IPS-20b (cell line): ENCODE data around the gene ITPRIPL2.

Experiments used
- H3K27ac ChIP-seq: one replicate; pipeline ENCODE4 v1.5.1; 2013; ENCODE audit warnings: low read length
- H3K27me3 ChIP-seq: 2 replicates; pipeline ENCODE4 v1.6.1; 2013; ENCODE audit warnings: mild to moderate bottlenecking, low read length, inconsistent platforms; ENCODE audit not compliant: insufficient read depth
- H3K36me3 ChIP-seq: 2 replicates; pipeline ENCODE4 v1.6.1; 2013; ENCODE audit warnings: low read depth, mild to moderate bottlenecking, inconsistent platforms, low read length, moderate library complexity; ENCODE audit not compliant: insufficient read depth
- H3K4me1 ChIP-seq: 2 replicates; pipeline ENCODE4 v1.6.1; 2013; ENCODE audit warnings: mild to moderate bottlenecking, control low read depth, inconsistent platforms, low read length, moderate library complexity; ENCODE audit not compliant: insufficient read depth
- H3K4me3 ChIP-seq: 2 replicates; pipeline ENCODE4 v1.5.1; 2013; ENCODE audit warnings: mild to moderate bottlenecking, low read length, inconsistent platforms
- H3K9ac ChIP-seq: 2 replicates; pipeline ENCODE4 v1.6.1; 2013; ENCODE audit warnings: low read depth, mild to moderate bottlenecking, inconsistent platforms, low read length, moderate library complexity
- H3K9me3 ChIP-seq: 2 replicates; pipeline ENCODE4 v1.6.1; 2013; ENCODE audit warnings: mild to moderate bottlenecking, low read depth, low read length, inconsistent platforms; ENCODE audit not compliant: insufficient read depth

The ITPRIPL2 gene

GRCh38 chr16:19138601-19139000 is 24.8 kb downstream of the ITPRIPL2 start:
- Histone ChIP-seq H3K4me1 (peaks cover 9% of the 10 kb centered on the region; the same call in 1 of the 2 replicates), H3K4me3 (no peak overlapping the region), H3K9me3 (no peaks in the 10 kb centered on the region), H3K36me3 (no peaks in the 10 kb centered on the region), H3K27me3 (no peaks in the 10 kb centered on the region), H3K9ac (no peak overlapping the region), H3K27ac (no peak overlapping the region)

- Histone ChIP-seq H3K9ac (no peak overlapping the region), H3K4me3 (no peak overlapping the region), H3K27ac (no peak overlapping the region), H3K9me3 (no peaks in the 10 kb centered on the region), H3K27me3 (no peaks in the 10 kb centered on the region), H3K36me3 (no peaks in the 10 kb centered on the region), H3K4me1 (peaks cover 9% of the 10 kb centered on the region; the same call in 1 of the 2 replicates)
Observed at GRCh38 chr16:19139436-19140091, 25.8 kb downstream of the ITPRIPL2 start.

- peaks cover 6% of the 10 kb centered on the region; the same call in 1 of the 2 replicates for H3K4me1 ChIP-seq
- no peak overlapping the region for H3K9ac ChIP-seq
- H3K36me3 ChIP-seq: no peaks in the 10 kb centered on the region
- no peaks in the 10 kb centered on the region for H3K27me3 ChIP-seq
- no peak overlapping the region for H3K27ac ChIP-seq
- H3K4me3 ChIP-seq: no peak overlapping the region
- H3K9me3 ChIP-seq: no peaks in the 10 kb centered on the region
Observed at GRCh38 chr16:19140396-19140795, 26.6 kb downstream of the ITPRIPL2 start.

- Histone ChIP-seq H3K9me3 (peaks cover 4% of the 10 kb centered on the region; the same call in 1 of the 2 replicates), H3K27me3 (no peaks in the 10 kb centered on the region), H3K9ac (no peak overlapping the region), H3K4me1 (no peaks in the 10 kb centered on the region), H3K4me3 (no peak overlapping the region), H3K36me3 (no peaks in the 10 kb centered on the region), H3K27ac (no peak overlapping the region)
Observed at GRCh38 chr16:19142939-19143598, 29.3 kb downstream of the ITPRIPL2 start.

GRCh38 chr16:19143599-19143956 is 29.8 kb downstream of the ITPRIPL2 start:
- Histone ChIP-seq H3K9me3 (peaks cover 7% of the 10 kb centered on the region; the same call in 1 of the 2 replicates), H3K27ac (no peak overlapping the region), H3K4me1 (no peaks in the 10 kb centered on the region), H3K9ac (no peak overlapping the region), H3K4me3 (no peak overlapping the region), H3K27me3 (no peaks in the 10 kb centered on the region), H3K36me3 (no peaks in the 10 kb centered on the region)

- no peak overlapping the region for H3K9ac ChIP-seq
- H3K27ac ChIP-seq: no peak overlapping the region
- no peaks in the 10 kb centered on the region for H3K36me3 ChIP-seq
- H3K9me3 ChIP-seq: peaks cover 7% of the 10 kb centered on the region; the same call in 1 of the 2 replicates
- H3K27me3 ChIP-seq: peaks cover 3% of the 10 kb centered on the region; the same call in 1 of the 2 replicates
- H3K4me1 ChIP-seq: no peaks in the 10 kb centered on the region
- no peak overlapping the region for H3K4me3 ChIP-seq
Observed at GRCh38 chr16:19145010-19145409, 31.2 kb downstream of the ITPRIPL2 start.

GRCh38 chr16:19147126-19147525 is 33.4 kb downstream of the ITPRIPL2 start:
- H3K9me3 ChIP-seq: peaks cover 7% of the 10 kb centered on the region; the same call in 1 of the 2 replicates
- no peak overlapping the region for H3K4me3 ChIP-seq

GRCh38 chr16:19147627-19148026 is 33.9 kb downstream of the ITPRIPL2 start:
- H3K4me3 ChIP-seq: no peak overlapping the region
- H3K36me3 ChIP-seq: no peaks in the 10 kb centered on the region
- H3K27ac ChIP-seq: no peak overlapping the region

More at GRCh38 chr16:19147126-19147525, 33.4 kb downstream of the ITPRIPL2 start:
- no peaks in the 10 kb centered on the region for H3K4me1 ChIP-seq
- no peaks in the 10 kb centered on the region for H3K36me3 ChIP-seq
- H3K9ac ChIP-seq: no peak overlapping the region
- no peak overlapping the region for H3K27ac ChIP-seq
- peaks cover 4% of the 10 kb centered on the region; the same call in 1 of the 2 replicates for H3K27me3 ChIP-seq

GRCh38 chr16:19148189-19148588 is 34.4 kb downstream of the ITPRIPL2 start:
- Histone ChIP-seq H3K4me3 (no peak overlapping the region), H3K27ac (no peak overlapping the region), H3K4me1 (no peaks in the 10 kb centered on the region), H3K9ac (no peak overlapping the region), H3K9me3 (peaks cover 7% of the 10 kb centered on the region; the same call in 1 of the 2 replicates), H3K36me3 (no peaks in the 10 kb centered on the region), H3K27me3 (peaks cover 4% of the 10 kb centered on the region; the same call in 1 of the 2 replicates)

More at GRCh38 chr16:19147627-19148026, 33.9 kb downstream of the ITPRIPL2 start:
- Histone ChIP-seq H3K9ac (no peak overlapping the region), H3K27me3 (peaks cover 4% of the 10 kb centered on the region; the same call in 1 of the 2 replicates), H3K9me3 (peaks cover 7% of the 10 kb centered on the region; the same call in 1 of the 2 replicates), H3K4me1 (no peaks in the 10 kb centered on the region)

- peaks cover 7% of the 10 kb centered on the region; the same call in 1 of the 2 replicates for H3K9me3 ChIP-seq
- H3K9ac ChIP-seq: no peak overlapping the region
- H3K4me1 ChIP-seq: no peaks in the 10 kb centered on the region
- no peak overlapping the region for H3K27ac ChIP-seq
- no peak overlapping the region for H3K4me3 ChIP-seq
- H3K36me3 ChIP-seq: no peaks in the 10 kb centered on the region
- peaks cover 5% of the 10 kb centered on the region for H3K27me3 ChIP-seq
Observed at GRCh38 chr16:19151310-19151709, 37.5 kb downstream of the ITPRIPL2 start.

- peaks cover 7% of the 10 kb centered on the region; the same call in 1 of the 2 replicates for H3K9me3 ChIP-seq
- peaks cover 10% of the 10 kb centered on the region for H3K27me3 ChIP-seq
- no peak overlapping the region for H3K27ac ChIP-seq
- H3K4me1 ChIP-seq: no peaks in the 10 kb centered on the region
- H3K4me3 ChIP-seq: no peak overlapping the region
- H3K36me3 ChIP-seq: no peaks in the 10 kb centered on the region
- no peak overlapping the region for H3K9ac ChIP-seq
Observed at GRCh38 chr16:19152042-19152441, 38.3 kb downstream of the ITPRIPL2 start.

- H3K4me3 ChIP-seq: no peak overlapping the region
- H3K4me1 ChIP-seq: no peaks in the 10 kb centered on the region
- no peak overlapping the region for H3K27ac ChIP-seq
- no peaks in the 10 kb centered on the region for H3K9me3 ChIP-seq
- peaks cover 14% of the 10 kb centered on the region for H3K27me3 ChIP-seq
- no peak overlapping the region for H3K9ac ChIP-seq
- no peaks in the 10 kb centered on the region for H3K36me3 ChIP-seq
Observed at GRCh38 chr16:19153876-19154275, 40.1 kb downstream of the ITPRIPL2 start.
